H9 (cell line): Measurements from ENCODE around the gene SEMA3E. TPM values are rescaled to one million over a fixed set of nuclear protein-coding genes. Genes with fewer than 3 reads are reported as not detected.

ENCODE experiments used
- DNase-seq: peaks from one replicate; pipeline ENCODE4 v3.0.0-alpha.2; 2017
- H2AFZ ChIP-seq: one replicate; pipeline ENCODE4 v1.6.1; 2013; ENCODE audit warnings: mild to moderate bottlenecking, low read length, control low read depth, moderate library complexity
- H2AK5ac ChIP-seq: 2 replicates; pipeline ENCODE4 v1.6.1; 2013; ENCODE audit warnings: low read length, control low read depth, mixed read lengths; ENCODE audit not compliant: insufficient read length
- H2BK120ac ChIP-seq: one replicate; pipeline ENCODE4 v1.6.1; 2013; ENCODE audit warnings: low read depth, mild to moderate bottlenecking, low read length, control low read depth, inconsistent platforms; ENCODE audit not compliant: poor library complexity, severe bottlenecking
- H2BK12ac ChIP-seq: 2 replicates; pipeline ENCODE4 v1.6.1; 2013; ENCODE audit warnings: low read length, control low read depth, mixed read lengths, low read depth; ENCODE audit not compliant: insufficient read length
- H2BK15ac ChIP-seq: 2 replicates; pipeline ENCODE4 v1.6.1; 2013; ENCODE audit warnings: low read depth, low read length, control low read depth
- H2BK20ac ChIP-seq: one replicate; pipeline ENCODE4 v1.6.1; 2013; ENCODE audit warnings: low read depth, mild to moderate bottlenecking, low read length, control low read depth, inconsistent platforms; ENCODE audit not compliant: poor library complexity, severe bottlenecking
- H2BK5ac ChIP-seq: 2 replicates; pipeline ENCODE4 v1.6.1; 2013; ENCODE audit warnings: low read length, control low read depth, mixed read lengths; ENCODE audit not compliant: insufficient read length
- H3K14ac ChIP-seq: 2 replicates; pipeline ENCODE4 v1.6.1; 2013; ENCODE audit warnings: low read length, control low read depth; ENCODE audit not compliant: insufficient read depth
- H3K18ac ChIP-seq: 2 replicates; pipeline ENCODE4 v1.6.1; 2013; ENCODE audit warnings: low read depth, mild to moderate bottlenecking, mixed read lengths, low read length, control low read depth; ENCODE audit not compliant: insufficient read length
- H3K23ac ChIP-seq: 2 replicates; pipeline ENCODE4 v1.6.1; 2013; ENCODE audit warnings: low read length, control low read depth, mixed read lengths, low read depth; ENCODE audit not compliant: insufficient read length
- H3K23me2 ChIP-seq: 2 replicates; pipeline ENCODE4 v1.6.1; 2013; ENCODE audit warnings: low read depth, mild to moderate bottlenecking, mixed read lengths, low read length, control low read depth; ENCODE audit not compliant: insufficient read length, poor library complexity, severe bottlenecking
- H3K27ac ChIP-seq: 2 replicates; pipeline ENCODE4 v1.5.1; 2013; ENCODE audit warnings: low read length, control low read depth, mixed read lengths, low read depth; ENCODE audit not compliant: insufficient read length
- H3K27me3 ChIP-seq: 2 replicates; pipeline ENCODE4 v1.6.1; 2013; ENCODE audit warnings: low read length, control low read depth, inconsistent platforms; ENCODE audit not compliant: insufficient read depth
- H3K4ac ChIP-seq: 2 replicates; pipeline ENCODE4 v1.6.1; 2013; ENCODE audit warnings: low read depth, mild to moderate bottlenecking, control low read depth, inconsistent platforms, low read length, moderate library complexity
- H3K4me1 ChIP-seq: 2 replicates; pipeline ENCODE4 v1.6.1; 2013; ENCODE audit warnings: low read length, control low read depth, inconsistent platforms; ENCODE audit not compliant: insufficient read depth
- H3K4me2 ChIP-seq: 2 replicates; pipeline ENCODE4 v1.6.1; 2013; ENCODE audit warnings: low read length, control low read depth, mixed read lengths; ENCODE audit not compliant: insufficient read length, insufficient read depth
- H3K56ac ChIP-seq: 2 replicates; pipeline ENCODE4 v1.6.1; 2013; ENCODE audit warnings: low read depth, mild to moderate bottlenecking, mixed read lengths, low read length, control low read depth; ENCODE audit not compliant: insufficient read length
- H3K79me1 ChIP-seq: 2 replicates; pipeline ENCODE4 v1.6.1; 2013; ENCODE audit warnings: low read depth, mild to moderate bottlenecking, moderate library complexity, low read length, control low read depth, inconsistent platforms; ENCODE audit not compliant: insufficient read depth, poor library complexity, severe bottlenecking
- H3K79me2 ChIP-seq: 2 replicates; pipeline ENCODE4 v1.6.1; 2013; ENCODE audit warnings: low read length, control low read depth, inconsistent platforms; ENCODE audit not compliant: insufficient read depth
- H3K9ac ChIP-seq: 2 replicates; pipeline ENCODE4 v1.6.1; 2013; ENCODE audit warnings: low read length, control low read depth, mixed read lengths; ENCODE audit not compliant: insufficient read length; ENCODE audit errors: extremely low read depth
- H3K9me3 ChIP-seq: one replicate; pipeline ENCODE4 v1.6.1; 2013; ENCODE audit warnings: low read depth, low read length, inconsistent platforms; ENCODE audit not compliant: control insufficient read depth
- H3T11ph ChIP-seq: one replicate; pipeline ENCODE4 v1.6.1; 2013; ENCODE audit warnings: mild to moderate bottlenecking, low read length, control low read depth, inconsistent platforms
- H4K20me1 ChIP-seq: one replicate; pipeline ENCODE4 v1.6.1; 2013; ENCODE audit not compliant: control insufficient read depth, insufficient read length, insufficient read depth
- H4K5ac ChIP-seq: 2 replicates; pipeline ENCODE4 v1.6.1; 2013; ENCODE audit warnings: low read depth, mild to moderate bottlenecking, mixed read lengths, low read length, control low read depth; ENCODE audit not compliant: insufficient read length
- H4K8ac ChIP-seq: replicated peaks from 2 replicates; pipeline ENCODE4 v1.6.1; 2013; ENCODE audit warnings: low read length, control low read depth, mixed read lengths, low read depth; ENCODE audit not compliant: insufficient read length
- H4K91ac ChIP-seq: 2 replicates; pipeline ENCODE4 v1.6.1; 2013; ENCODE audit warnings: low read depth, mild to moderate bottlenecking, moderate library complexity, mixed read lengths, low read length, control low read depth; ENCODE audit not compliant: insufficient read length
- H3K27ac Mint-ChIP-seq, 3 experiments: 2 replicates in 2 of 3; 3 replicates in 1 of 3; pipeline ENCODE4 v1.8.0; 2020 to 2021; ENCODE audit warnings: mixed read lengths in 3 of 3, mild to moderate bottlenecking in 1 of 3, moderate library complexity in 1 of 3
- H3K27me3 Mint-ChIP-seq: 2 replicates; pipeline ENCODE4 v1.8.0; 2021; ENCODE audit warnings: low read depth, mild to moderate bottlenecking, moderate library complexity, mixed read lengths
- H3K36me3 Mint-ChIP-seq, 3 experiments: 2 replicates in 2 of 3; 3 replicates in 1 of 3; pipeline ENCODE4 v1.8.0; 2020 to 2021; ENCODE audit warnings: low read depth in 3 of 3, mixed read lengths in 3 of 3; ENCODE audit not compliant: insufficient read depth in 1 of 3
- H3K4me1 Mint-ChIP-seq, 2 experiments: 2 replicates each; pipeline ENCODE4 v1.8.0; 2020; ENCODE audit warnings: mixed read lengths in 2 of 2
- H3K4me3 Mint-ChIP-seq, 2 experiments: 2 replicates in 1 of 2; 3 replicates in 1 of 2; pipeline ENCODE4 v1.8.0; 2020 to 2021; ENCODE audit warnings: mild to moderate bottlenecking in 2 of 2, mixed read lengths in 2 of 2, moderate library complexity in 1 of 2
- H3K9me3 Mint-ChIP-seq, 2 experiments: 2 replicates in 1 of 2; 3 replicates in 1 of 2; pipeline ENCODE4 v1.8.0; 2020; ENCODE audit warnings: mild to moderate bottlenecking in 2 of 2, mixed read lengths in 2 of 2, moderate library complexity in 1 of 2
- WGBS: extraction: QIAGEN DNeasy Blood & Tissue Kit; methylation state at CpG from one replicate; pipeline ENCODE4 v1.1.7; 2013; ENCODE audit warnings: missing lambda C conversion rate, low lambda C conversion rate, mixed read lengths; ENCODE audit not compliant: insufficient read length; ENCODE audit errors: extremely low coverage; 5-methylcytosine and 5-hydroxymethylcytosine counted together
- total RNA-seq: library from RNA; stranded (reverse); gene quantifications from 2 replicates; pipeline ENCODE4 v1.2.1, GENCODE V29; 2021
- TF ChIP-seq, protein P1 (sequence below): fragments of 200-600 bp; sonication (generic); conservative IDR thresholded peaks from 3 replicates; pipeline ENCODE4 v1.8.0; 2021; ENCODE audit warnings: antibody characterized with exemption, mild to moderate bottlenecking

The SEMA3E gene
- total RNA-seq, 1 experiment from 2014 or later: 0.39 TPM

- Mint-ChIP-seq H3K4me3 (no peak overlapping the region), H3K27ac (no peak overlapping the region), H3K27me3 (no peaks in the 10 kb centered on the region), H3K9me3 (no peaks in the 10 kb centered on the region), H3K4me1 (no peaks in the 10 kb centered on the region), H3K36me3 (no peaks in the 10 kb centered on the region)
- H4K5ac ChIP-seq: no peak overlapping the region
- no peak overlapping the region for H3K27ac ChIP-seq
- no peak overlapping the region for H2BK12ac ChIP-seq
- H2AFZ ChIP-seq: no peak overlapping the region
- no peaks in the 10 kb centered on the region for H3K23me2 ChIP-seq
- H3K27me3 ChIP-seq: no peaks in the 10 kb centered on the region
- TF ChIP-seq, protein P1, sequence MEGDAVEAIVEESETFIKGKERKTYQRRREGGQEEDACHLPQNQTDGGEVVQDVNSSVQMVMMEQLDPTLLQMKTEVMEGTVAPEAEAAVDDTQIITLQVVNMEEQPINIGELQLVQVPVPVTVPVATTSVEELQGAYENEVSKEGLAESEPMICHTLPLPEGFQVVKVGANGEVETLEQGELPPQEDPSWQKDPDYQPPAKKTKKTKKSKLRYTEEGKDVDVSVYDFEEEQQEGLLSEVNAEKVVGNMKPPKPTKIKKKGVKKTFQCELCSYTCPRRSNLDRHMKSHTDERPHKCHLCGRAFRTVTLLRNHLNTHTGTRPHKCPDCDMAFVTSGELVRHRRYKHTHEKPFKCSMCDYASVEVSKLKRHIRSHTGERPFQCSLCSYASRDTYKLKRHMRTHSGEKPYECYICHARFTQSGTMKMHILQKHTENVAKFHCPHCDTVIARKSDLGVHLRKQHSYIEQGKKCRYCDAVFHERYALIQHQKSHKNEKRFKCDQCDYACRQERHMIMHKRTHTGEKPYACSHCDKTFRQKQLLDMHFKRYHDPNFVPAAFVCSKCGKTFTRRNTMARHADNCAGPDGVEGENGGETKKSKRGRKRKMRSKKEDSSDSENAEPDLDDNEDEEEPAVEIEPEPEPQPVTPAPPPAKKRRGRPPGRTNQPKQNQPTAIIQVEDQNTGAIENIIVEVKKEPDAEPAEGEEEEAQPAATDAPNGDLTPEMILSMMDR: no peak
- no peak overlapping the region for H2BK120ac ChIP-seq
- no CpG with 5 or more reads among the region's 1 CpG for WGBS
- H3K4me1 ChIP-seq: no peaks in the 10 kb centered on the region
- no peak overlapping the region for H3K56ac ChIP-seq
- H3K4ac ChIP-seq: no peak overlapping the region
- no peak overlapping the region for H3K9ac ChIP-seq
- no peaks in the 10 kb centered on the region for H3K9me3 ChIP-seq
- no peak overlapping the region for H2BK20ac ChIP-seq
- H2AK5ac ChIP-seq: no peak overlapping the region
- no peak overlapping the region for H2BK15ac ChIP-seq
- no peak overlapping the region for H3K14ac ChIP-seq
- no peak overlapping the region for H3K4me2 ChIP-seq
- no peak overlapping the region for H3T11ph ChIP-seq
- no peak overlapping the region for H4K8ac ChIP-seq
- H3K79me1 ChIP-seq: no peaks in the 10 kb centered on the region
- no peak overlapping the region for H4K91ac ChIP-seq
- H3K18ac ChIP-seq: no peak overlapping the region
- no peaks in the 10 kb centered on the region for H3K79me2 ChIP-seq
- no peak overlapping the region for H3K23ac ChIP-seq
- H4K20me1 ChIP-seq: no peaks in the 10 kb centered on the region
- H2BK5ac ChIP-seq: no peak overlapping the region
- DNase-seq: no peak
Observed at GRCh38 chr7:83574616-83575015, 74.3 kb downstream of the SEMA3E start.
